NCI-H1694 (cell line): ENCODE results near the gene RPS10.
"Not testable (repeated sequence)": the region's sequence is repeated elsewhere in the genome, so short reads cannot be mapped to it uniquely, and the experiment has no call there.

Source experiments
- DNase-seq: peaks from one replicate; lab custom pipeline; 2025; lab: John Stamatoyannopoulos, UW

The RPS10 gene

GRCh38 chr6:34392497-34393190 is 33.2 kb downstream of the RPS10 start, which contains the start of gene NUDT3:
TSS of gene NUDT3 (minus strand) at chr6:34392669. CDS start at chr6:34392362, 307 bp downstream.
- DNase-seq = peak; percentile 77

GRCh38 chr6:34391786-34392496 is 33.9 kb downstream of the RPS10 start:
- DNase-seq = peak; percentile 41

GRCh38 chr6:34391473-34391785 is 34.4 kb downstream of the RPS10 start:
- no peak for DNase-seq

- peak; percentile 17 for DNase-seq
These were observed 35.1 kb downstream of the RPS10 start for GRCh38 chr6:34390531-34391472.

GRCh38 chr6:34389034-34389433 is 36.8 kb downstream of the RPS10 start:
- no peak for DNase-seq

- no peak for DNase-seq
These were observed 37.4 kb downstream of the RPS10 start for GRCh38 chr6:34388421-34388820.

- no peak for DNase-seq
These were observed 39.3 kb downstream of the RPS10 start for GRCh38 chr6:34386316-34387137.

GRCh38 chr6:34385793-34386195 is 40.1 kb downstream of the RPS10 start:
- no peak for DNase-seq

- DNase-seq = no peak
These were observed 41.3 kb downstream of the RPS10 start for GRCh38 chr6:34384321-34385153.

GRCh38 chr6:34383656-34384320 is 42.1 kb downstream of the RPS10 start:
- DNase-seq = no peak

GRCh38 chr6:34383161-34383631 is 42.7 kb downstream of the RPS10 start:
- no peak for DNase-seq

- no peak for DNase-seq
These were observed 44.8 kb downstream of the RPS10 start for GRCh38 chr6:34381081-34381480.

GRCh38 chr6:34378470-34378869 is 47.4 kb downstream of the RPS10 start:
- no peak for DNase-seq

- no peak for DNase-seq
These were observed 47.9 kb downstream of the RPS10 start for GRCh38 chr6:34377984-34378383.

GRCh38 chr6:34377571-34377970 is 48.3 kb downstream of the RPS10 start:
- not testable (repeated sequence) for DNase-seq

- no peak for DNase-seq
These were observed 50.0 kb downstream of the RPS10 start for GRCh38 chr6:34375833-34376232.

- DNase-seq = no peak
These were observed 51.4 kb downstream of the RPS10 start for GRCh38 chr6:34374508-34374907.

- DNase-seq = no peak
These were observed 51.8 kb downstream of the RPS10 start for GRCh38 chr6:34374069-34374468.

GRCh38 chr6:34373511-34373910 is 52.4 kb downstream of the RPS10 start:
- DNase-seq = no peak

- not testable (repeated sequence) for DNase-seq
These were observed 54.0 kb downstream of the RPS10 start for GRCh38 chr6:34371865-34372264.
